ENCODE results near the gene TMEM212. TPM values are rescaled to one million over a fixed set of nuclear protein-coding genes. Genes with fewer than 3 reads are reported as not detected.
"Not testable (repeated sequence)": the region's sequence is repeated elsewhere in the genome, so short reads cannot be mapped to it uniquely, and the experiment has no call there.

TMEM212 gene
- total and polyA plus RNA-seq, 12 donors, result 0.06 TPM; not detected in 11

- TF ChIP-seq, protein P1, sequence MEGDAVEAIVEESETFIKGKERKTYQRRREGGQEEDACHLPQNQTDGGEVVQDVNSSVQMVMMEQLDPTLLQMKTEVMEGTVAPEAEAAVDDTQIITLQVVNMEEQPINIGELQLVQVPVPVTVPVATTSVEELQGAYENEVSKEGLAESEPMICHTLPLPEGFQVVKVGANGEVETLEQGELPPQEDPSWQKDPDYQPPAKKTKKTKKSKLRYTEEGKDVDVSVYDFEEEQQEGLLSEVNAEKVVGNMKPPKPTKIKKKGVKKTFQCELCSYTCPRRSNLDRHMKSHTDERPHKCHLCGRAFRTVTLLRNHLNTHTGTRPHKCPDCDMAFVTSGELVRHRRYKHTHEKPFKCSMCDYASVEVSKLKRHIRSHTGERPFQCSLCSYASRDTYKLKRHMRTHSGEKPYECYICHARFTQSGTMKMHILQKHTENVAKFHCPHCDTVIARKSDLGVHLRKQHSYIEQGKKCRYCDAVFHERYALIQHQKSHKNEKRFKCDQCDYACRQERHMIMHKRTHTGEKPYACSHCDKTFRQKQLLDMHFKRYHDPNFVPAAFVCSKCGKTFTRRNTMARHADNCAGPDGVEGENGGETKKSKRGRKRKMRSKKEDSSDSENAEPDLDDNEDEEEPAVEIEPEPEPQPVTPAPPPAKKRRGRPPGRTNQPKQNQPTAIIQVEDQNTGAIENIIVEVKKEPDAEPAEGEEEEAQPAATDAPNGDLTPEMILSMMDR (IDR thresholded peaks at IDR 0.05), result no peak
- TF ChIP-seq POLR2A (IDR thresholded peaks at IDR 0.05), result no peak
- Histone ChIP-seq H3K27me3 (no peaks in the 10 kb centered on the region), H3K4me1 (replicated peaks in 1 of 2) (no peaks in the 10 kb centered on the region), H3K9me3 (replicated peaks in 1 of 3) (no peaks in the 10 kb centered on the region), H3K4me3 (no peak overlapping the region), H3K36me3 (replicated peaks in 1 of 2) (no peaks in the 10 kb centered on the region), H3K27ac (no peak overlapping the region)
- 87 to 94% (median 89%) methylated on average over 14 of the region's 14 CpGs for WGBS, 4 donors
- DNase-seq, result no peak
- intact Hi-C loops (cut with DNase I), result no loop called here
These were observed 57.3 kb downstream of the TMEM212 start for GRCh38 chr3:171900446-171900845.

DNA sequence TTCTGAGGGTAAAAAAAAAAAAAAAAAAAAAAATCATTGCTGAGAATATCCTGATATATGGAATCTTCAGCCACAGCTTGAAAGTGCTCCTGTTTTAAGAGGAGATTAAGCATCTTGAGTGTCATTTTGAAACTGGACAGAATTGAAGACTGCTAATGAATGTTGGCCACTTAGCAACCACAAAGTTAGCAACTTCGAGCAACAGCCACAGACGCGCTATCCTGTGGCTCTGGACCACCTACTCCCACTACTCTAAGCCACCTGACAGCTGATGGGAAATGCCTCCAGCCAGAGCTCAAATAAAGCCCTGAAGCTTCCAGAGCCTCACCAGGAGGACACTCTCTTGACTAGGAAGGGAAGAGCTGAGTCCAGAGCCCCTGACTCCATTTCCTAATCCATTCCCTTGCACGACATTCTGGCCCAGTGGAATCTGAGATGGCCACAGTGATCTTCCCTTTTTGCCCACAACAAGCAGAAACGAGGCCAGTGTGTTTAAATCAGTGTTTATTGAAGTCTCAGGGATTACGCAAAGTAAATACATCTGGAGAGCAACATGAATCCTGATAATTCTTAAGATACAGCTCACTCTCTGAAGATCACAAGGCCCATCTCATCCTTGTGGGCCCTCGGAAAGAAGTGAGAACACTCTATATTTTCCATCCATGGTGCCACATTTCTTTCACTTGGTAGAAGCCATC, 58.6 kb downstream of the TMEM212 start:
- no peak for DNase-seq
- Histone ChIP-seq H3K4me3 (no peak overlapping the region), H3K4me1 (replicated peaks in 1 of 2) (no peaks in the 10 kb centered on the region), H3K9me3 (replicated peaks in 1 of 3) (no peaks in the 10 kb centered on the region), H3K36me3 (replicated peaks in 1 of 2) (no peaks in the 10 kb centered on the region), H3K27ac (no peak overlapping the region), H3K27me3 (no peaks in the 10 kb centered on the region)
- TF ChIP-seq, protein P1 (IDR thresholded peaks at IDR 0.05), result no peak
- TF ChIP-seq POLR2A (IDR thresholded peaks at IDR 0.05), result no peak
- intact Hi-C loops (cut with DNase I), result no loop called here
- 84 to 93% (median 90%) methylated on average over 7 of the region's 7 CpGs for WGBS, 4 donors

DNA sequence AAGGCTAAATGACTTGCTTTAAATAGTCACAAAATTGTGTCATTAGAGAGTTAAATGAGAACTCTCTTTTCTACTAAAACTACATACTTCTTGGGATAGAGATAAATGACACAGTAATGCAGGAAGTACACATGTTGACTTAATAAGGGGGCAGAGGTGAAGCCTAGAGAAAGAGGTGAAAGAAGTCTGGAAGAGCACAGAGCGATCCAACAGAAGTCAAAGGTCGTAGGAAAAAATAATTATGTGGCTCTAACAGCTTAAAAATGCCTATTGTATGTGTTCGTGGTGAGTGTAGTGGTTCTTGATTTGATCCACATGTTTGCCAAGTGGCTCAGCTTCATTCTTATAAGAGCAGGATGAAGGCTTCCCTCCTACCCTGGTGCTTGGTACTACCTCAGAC, 61.7 kb downstream of the TMEM212 start:
- H3K4me1 ChIP-seq (replicated peaks in 1 of 2), result no peaks in the 10 kb centered on the region
- H3K27ac ChIP-seq, result no peak overlapping the region
- TF ChIP-seq, protein P1 (IDR thresholded peaks at IDR 0.05), result no peak
- no peak for TF ChIP-seq POLR2A (IDR thresholded peaks at IDR 0.05)
- no peak overlapping the region for H3K4me3 ChIP-seq
- no peaks in the 10 kb centered on the region for H3K27me3 ChIP-seq
- no peaks in the 10 kb centered on the region for H3K9me3 ChIP-seq (replicated peaks in 1 of 3)
- intact Hi-C loops (cut with DNase I), result no loop called here
- DNase-seq, result no peak
- no peaks in the 10 kb centered on the region for H3K36me3 ChIP-seq (replicated peaks in 1 of 2)
- WGBS, 4 donors, result 57 to 70% (median 63%) methylated on average over 3 of the region's 3 CpGs

DNA sequence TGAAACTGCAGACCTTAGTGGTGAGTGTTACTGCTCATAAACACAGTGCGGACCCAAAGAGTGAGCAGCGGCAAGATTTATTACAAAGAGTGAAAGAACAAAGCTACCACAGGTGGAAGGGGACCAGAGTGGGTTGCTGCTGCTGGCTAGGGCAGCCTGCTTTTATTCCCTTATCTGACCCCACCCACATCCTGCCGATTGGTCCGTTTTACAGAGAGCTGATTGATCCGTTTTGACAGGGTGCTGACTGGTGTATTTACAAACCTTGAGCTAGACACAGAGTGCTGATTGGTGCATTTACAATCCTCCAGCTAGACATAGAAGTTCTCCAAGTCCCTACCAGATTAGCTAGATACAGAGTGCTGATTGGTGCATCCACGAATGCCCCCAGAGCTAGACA, 63.4 kb downstream of the TMEM212 start:
- H3K27ac ChIP-seq; H3K27me3 ChIP-seq; intact Hi-C loops (cut with DNase I); DNase-seq; H3K9me3 ChIP-seq (replicated peaks in 1 of 3); H3K4me3 ChIP-seq; H3K4me1 ChIP-seq (replicated peaks in 1 of 2); H3K36me3 ChIP-seq (replicated peaks in 1 of 2): not testable (repeated sequence)
- WGBS, 4 donors, result 82 to 93% (median 89%) methylated on average over 6 of the region's 6 CpGs

All from adrenal gland (tissue), 12 donors.